Common myeloid progenitor, CD34-positive (primary cell): ENCODE data around the gene DOCK8.
A peak's percentile ranks its signal among the peaks of the same experiment; 100 is the strongest.

Experiments
- CTCF ChIA-PET: fragments of 350-600 bp; sonication (Branson Sonifier 250); formaldehyde crosslinking; loops from one replicate; lab custom pipeline; 2021; ENCODE audit warnings: antibody characterized with exemption; lab: Charles Lee
- POLR2A ChIA-PET: fragments of 350-600 bp; sonication (Branson Sonifier 250); formaldehyde crosslinking; loops from one replicate; lab custom pipeline; 2021; ENCODE audit warnings: antibody characterized with exemption; lab: Charles Lee
- DNase-seq, 3 donors: peaks; one replicate each; pipeline versions ENCODE4 v3.0.0 to v3.0.0-alpha.2; 2013
- H3K27ac ChIP-seq, 2 experiments: 1 replicate in 1 of 2; 2 replicates in 1 of 2; pipeline ENCODE4 v1.7.0; 2013; ENCODE audit warnings: inconsistent platforms in 2 of 2, low read length in 2 of 2, mild to moderate bottlenecking in 2 of 2, low read depth in 1 of 2, moderate library complexity in 1 of 2; ENCODE audit not compliant: severe bottlenecking in 2 of 2, insufficient read depth in 1 of 2, poor library complexity in 1 of 2
- H3K27me3 ChIP-seq, 5 experiments: replicated peaks in 2 of 5; 1 replicate in 3 of 5; 2 replicates in 2 of 5; pipeline versions ENCODE4 v1.6.1 to v1.7.0; 2013; ENCODE audit warnings: low read length in 4 of 5, mild to moderate bottlenecking in 2 of 5, moderate library complexity in 2 of 5, inconsistent platforms in 1 of 5; ENCODE audit not compliant: insufficient read depth in 5 of 5, control insufficient read depth in 4 of 5
- H3K36me3 ChIP-seq, 4 experiments: 1 replicate in 2 of 4; 2 replicates in 2 of 4; pipeline versions ENCODE4 v1.6.1 to v1.7.0; 2013; ENCODE audit warnings: low read length in 3 of 4, control low read depth in 1 of 4, mild to moderate bottlenecking in 1 of 4; ENCODE audit not compliant: control insufficient read depth in 4 of 4, insufficient read depth in 4 of 4
- H3K4me1 ChIP-seq, 4 experiments: 1 replicate in 3 of 4; 2 replicates in 1 of 4; pipeline versions ENCODE4 v1.6.1 to v1.7.1; 2013; ENCODE audit warnings: low read length in 3 of 4, mild to moderate bottlenecking in 3 of 4, control low read depth in 1 of 4, inconsistent platforms in 1 of 4, moderate library complexity in 1 of 4; ENCODE audit not compliant: control insufficient read depth in 4 of 4, insufficient read depth in 4 of 4; ENCODE audit errors: control extremely low read depth in 1 of 4
- H3K4me3 ChIP-seq, 7 experiments: 1 replicate in 4 of 7; 2 replicates in 3 of 7; pipeline versions ENCODE4 v1.5.1 to v1.7.0; 2013; ENCODE audit warnings: mild to moderate bottlenecking in 7 of 7, low read length in 6 of 7, moderate library complexity in 6 of 7, inconsistent platforms in 2 of 7, low read depth in 2 of 7, control low read depth in 1 of 7; ENCODE audit not compliant: insufficient read depth in 4 of 7, control insufficient read depth in 1 of 7; ENCODE audit errors: extremely low read depth in 1 of 7
- H3K9me3 ChIP-seq, 5 experiments: 1 replicate in 4 of 5; 2 replicates in 1 of 5; pipeline versions ENCODE4 v1.6.1 to v1.7.1; 2013; ENCODE audit warnings: low read length in 4 of 5, mild to moderate bottlenecking in 2 of 5, inconsistent platforms in 1 of 5, low read depth in 1 of 5, moderate library complexity in 1 of 5; ENCODE audit not compliant: control insufficient read depth in 4 of 5, insufficient read depth in 2 of 5; ENCODE audit errors: control extremely low read depth in 1 of 5
- WGBS: methylation state at CpG from one replicate; pipeline ENCODE4 v1.1.5; 2013; ENCODE audit not compliant: insufficient coverage; 5-methylcytosine and 5-hydroxymethylcytosine counted together

The DOCK8 gene

DNA sequence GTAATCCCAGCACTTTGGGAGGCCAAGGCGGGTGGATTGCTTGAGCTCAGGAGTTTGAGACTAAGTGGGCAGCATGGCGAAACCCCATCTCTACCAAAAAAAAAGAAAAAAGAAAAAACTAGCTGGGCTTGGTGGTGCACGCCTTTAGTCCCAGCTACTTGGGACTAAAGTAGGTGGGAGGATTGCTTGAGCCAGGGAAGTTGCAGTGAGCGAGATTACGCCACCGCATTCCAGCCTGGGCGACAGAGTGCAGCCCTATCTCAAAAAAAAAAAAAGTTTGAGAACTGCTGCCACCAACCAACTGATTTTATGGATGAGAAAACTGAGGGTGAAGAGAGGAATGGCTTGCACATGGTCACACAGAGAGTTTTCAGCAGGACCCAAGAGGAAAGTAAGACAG is 175.1 kb downstream of the DOCK8 start:
- Histone ChIP-seq H3K4me3 (no peak overlapping the region), H3K36me3 (peaks cover 31 to 89% (median 62%) of the 10 kb centered on the region in 4 experiments), H3K27me3 (no peaks in the 10 kb centered on the region), H3K9me3 (no peaks in the 10 kb centered on the region), H3K27ac (no peak overlapping the region), H3K4me1 (no peaks in the 10 kb centered on the region)
- WGBS = 94% methylated on average over 6 of the region's 7 CpGs
- POLR2A ChIA-PET = no interaction called here
- DNase-seq = no peak
- CTCF ChIA-PET = no interaction called here

DNA sequence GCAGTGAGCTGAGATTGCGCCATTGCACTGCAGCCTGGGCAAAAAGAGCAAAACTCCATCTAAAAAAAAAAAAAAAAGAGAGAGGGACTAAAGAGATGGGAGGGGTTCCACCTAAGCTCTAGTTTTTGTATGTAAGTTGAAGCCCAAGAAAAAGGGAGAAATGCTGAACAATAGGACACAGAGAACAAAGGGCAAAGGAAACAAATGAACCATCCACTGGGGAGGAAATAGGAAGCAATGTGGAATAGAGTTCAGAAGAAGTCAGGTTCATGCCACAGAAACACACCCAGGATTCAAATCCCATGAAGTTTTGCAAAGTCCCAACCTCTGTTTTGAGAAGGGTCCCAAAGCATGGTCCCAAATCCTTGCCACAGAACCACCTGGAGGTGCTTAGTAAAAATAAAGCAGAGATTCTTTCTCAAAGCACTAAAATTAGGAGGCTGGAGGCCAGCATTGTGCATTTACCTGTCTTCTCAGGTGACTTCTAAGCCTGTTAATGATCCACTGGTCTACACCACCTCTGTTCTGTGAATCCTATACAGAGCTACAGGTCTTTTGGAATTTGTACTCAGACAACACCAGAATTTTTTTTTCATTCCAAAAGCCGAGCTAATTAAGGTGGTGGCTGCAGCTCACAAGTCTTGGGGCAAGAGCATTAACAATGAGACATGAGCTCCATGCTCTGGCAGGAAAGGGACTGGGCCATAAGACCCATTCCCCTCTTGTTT is 177.6 kb downstream of the DOCK8 start:
- Histone ChIP-seq H3K4me3 (no peak overlapping the region), H3K27me3 (no peaks in the 10 kb centered on the region), H3K27ac (no peak overlapping the region), H3K9me3 (no peaks in the 10 kb centered on the region), H3K4me1 (no peaks in the 10 kb centered on the region), H3K36me3 (peaks cover 33 to 92% (median 59%) of the 10 kb centered on the region in 4 experiments)
- DNase-seq = no peak
- ChIA-PET POLR2A (no interaction called here), CTCF (interaction anchor here (0.7 to 1.8 kb wide), 2 partner anchors 9 to 80 kb away, joined by 3 to 4 read pairs; no protein-coding TSS in a partner anchor)
- WGBS = 100% methylated on average over 1 of the region's 2 CpGs

DNA sequence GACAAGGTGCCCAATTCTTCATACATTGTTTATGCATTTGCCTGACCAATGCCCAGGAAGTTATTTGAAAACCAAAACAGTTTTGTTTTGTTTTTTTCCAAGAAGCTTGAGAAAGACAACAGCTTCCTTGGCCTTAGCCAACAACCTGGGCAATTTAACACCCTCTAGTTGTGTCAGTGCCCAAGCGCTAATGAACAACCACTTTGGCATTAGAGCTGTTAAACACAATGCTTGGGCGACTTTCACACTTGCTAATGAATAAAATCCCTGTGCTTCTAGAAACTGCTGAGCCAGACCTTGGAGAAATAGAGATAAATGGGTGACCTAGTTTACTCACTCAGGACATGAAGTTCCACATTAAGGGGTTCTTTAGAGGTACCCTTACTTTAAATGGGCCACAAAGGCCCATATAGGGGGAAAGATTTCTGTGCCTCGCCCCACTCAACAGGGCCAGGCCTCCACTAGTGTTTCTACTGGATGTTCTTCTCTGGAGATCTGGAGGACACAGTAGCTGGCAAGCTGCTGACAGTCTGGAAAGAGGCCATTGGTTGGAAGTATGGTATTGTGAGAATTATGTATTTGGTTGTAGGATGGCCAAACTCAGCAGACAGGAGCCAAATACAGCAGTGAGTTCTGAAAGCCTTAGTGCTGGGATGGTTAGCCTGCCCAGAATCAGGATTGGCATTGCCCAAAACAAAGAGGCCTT is 179.8 kb downstream of the DOCK8 start:
- no peak for DNase-seq
- Histone ChIP-seq H3K4me3 (no peak overlapping the region), H3K27ac (no peak overlapping the region), H3K9me3 (no peaks in the 10 kb centered on the region), H3K36me3 (peaks cover 29 to 90% (median 64%) of the 10 kb centered on the region in 4 experiments), H3K4me1 (no peaks in the 10 kb centered on the region), H3K27me3 (no peaks in the 10 kb centered on the region)
- ChIA-PET CTCF (interaction anchor here (1.8 kb wide), 1 partner anchor 11 kb away, joined by 4 read pairs; no protein-coding TSS in a partner anchor), POLR2A (no interaction called here)
- 100% methylated on average over 3 of the region's 3 CpGs for WGBS

DNA sequence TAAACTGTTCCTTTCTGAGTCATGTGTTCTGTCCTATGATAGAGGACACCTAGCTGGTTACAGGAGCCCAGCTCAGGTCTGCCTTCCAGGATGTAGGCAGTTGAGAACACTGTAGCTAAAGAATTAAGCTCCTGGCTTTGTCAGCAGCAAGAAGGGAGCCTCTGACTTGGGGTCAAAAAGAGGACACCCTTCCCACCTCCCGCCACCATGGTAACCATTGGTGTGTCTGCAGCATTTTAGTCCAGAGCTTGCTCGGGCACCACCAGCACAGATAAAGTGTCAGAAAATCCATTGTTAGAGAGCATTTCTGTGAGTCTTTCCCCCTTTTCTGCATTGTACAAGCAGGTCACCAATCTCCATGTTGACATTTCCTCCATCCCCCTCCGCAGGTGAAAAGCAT is 181.7 kb downstream of the DOCK8 start:
- ChIA-PET POLR2A (no interaction called here), CTCF (no interaction called here)
- no peak overlapping the region for H3K4me3 ChIP-seq
- WGBS = 100% methylated on average over 2 of the region's 3 CpGs
- no peak overlapping the region for H3K27ac ChIP-seq
- H3K4me1 ChIP-seq = no peaks in the 10 kb centered on the region
- H3K9me3 ChIP-seq = no peaks in the 10 kb centered on the region
- no peaks in the 10 kb centered on the region for H3K27me3 ChIP-seq
- H3K36me3 ChIP-seq = peaks cover 25 to 85% (median 56%) of the 10 kb centered on the region in 4 experiments
- DNase-seq = no peak

- Histone ChIP-seq H3K27ac (no peak overlapping the region), H3K4me3 (no peak overlapping the region), H3K9me3 (no peaks in the 10 kb centered on the region), H3K36me3 (peaks cover 34 to 88% (median 63%) of the 10 kb centered on the region in 4 experiments), H3K4me1 (no peaks in the 10 kb centered on the region), H3K27me3 (no peaks in the 10 kb centered on the region)
- ChIA-PET CTCF (interaction anchor here (0.7 kb wide), 1 partner anchor 34 kb away, joined by 3 read pairs; no protein-coding TSS in a partner anchor), POLR2A (no interaction called here)
- DNase-seq = no peak
- 100% methylated on average over 2 of the region's 5 CpGs for WGBS
Observed at GRCh38 chr9:398085-398484, 183.4 kb downstream of the DOCK8 start.

DNA sequence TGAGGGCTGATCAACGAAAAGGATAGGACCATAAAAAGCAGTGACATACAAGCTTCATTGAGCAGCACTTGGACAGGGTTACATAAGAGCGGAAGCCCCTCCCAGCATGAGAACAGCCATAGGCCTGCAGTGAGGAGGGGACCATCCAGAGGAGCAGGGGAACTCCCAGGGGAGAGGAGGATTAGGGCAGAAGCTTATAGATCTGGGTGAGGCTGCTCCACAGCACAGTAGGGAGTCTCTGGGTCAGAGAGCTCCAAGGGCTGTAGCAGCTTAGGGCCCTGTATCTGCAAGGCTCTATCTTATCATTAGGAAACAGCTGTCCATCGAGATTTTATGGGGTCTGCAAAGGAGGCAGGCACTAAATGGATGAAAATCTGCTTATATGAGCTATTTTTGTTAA is 186.6 kb downstream of the DOCK8 start:
- Histone ChIP-seq H3K4me1 (no peaks in the 10 kb centered on the region), H3K27me3 (no peaks in the 10 kb centered on the region), H3K36me3 (peaks cover 39 to 87% (median 65%) of the 10 kb centered on the region in 4 experiments), H3K9me3 (no peaks in the 10 kb centered on the region), H3K27ac (no peak overlapping the region), H3K4me3 (no peak overlapping the region)
- DNase-seq = peak in 1 of 3 donors; percentile 6
- 86% methylated on average over 3 of the region's 3 CpGs for WGBS
- POLR2A ChIA-PET = interaction anchor here (0.7 kb wide), 1 partner anchor 291 kb away, joined by 3 read pairs; no protein-coding TSS in a partner anchor
- CTCF ChIA-PET = interaction anchor here (1.0 kb wide), 1 partner anchor 12 kb away, joined by 3 read pairs; no protein-coding TSS in a partner anchor

DNA sequence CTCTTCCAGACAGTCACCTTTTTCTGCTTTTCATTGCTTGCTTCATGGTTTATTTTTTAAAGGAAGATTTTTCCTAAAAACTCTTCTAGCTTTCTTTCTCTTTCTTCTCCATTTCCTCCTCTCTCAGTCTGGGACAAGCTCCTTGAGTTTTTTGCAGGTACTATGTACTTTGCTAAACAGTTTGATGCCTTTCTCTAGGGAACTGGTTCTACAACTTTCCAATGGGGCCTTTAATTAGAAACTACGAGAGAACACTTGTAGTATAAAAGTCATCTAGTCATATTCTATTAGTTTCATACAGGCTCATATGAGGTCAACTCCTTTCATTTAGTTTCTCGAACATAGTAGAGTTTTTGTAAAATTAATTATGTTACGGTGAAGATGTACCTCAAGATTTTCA is 189.6 kb downstream of the DOCK8 start:
- 100% methylated on average over 2 of the region's 3 CpGs for WGBS
- Histone ChIP-seq H3K4me1 (no peaks in the 10 kb centered on the region), H3K9me3 (no peaks in the 10 kb centered on the region), H3K36me3 (peaks cover 36 to 91% (median 68%) of the 10 kb centered on the region in 4 experiments), H3K27ac (no peak overlapping the region), H3K4me3 (no peak overlapping the region), H3K27me3 (no peaks in the 10 kb centered on the region)
- ChIA-PET CTCF (interaction anchor here (0.8 to 1.0 kb wide), 2 partner anchors 10 to 23 kb away, joined by 3 to 4 read pairs; no protein-coding TSS in a partner anchor), POLR2A (no interaction called here)
- no peak for DNase-seq
